Bronchial epithelial cell (primary cell): ENCODE measurements around the gene FARSB. TPM values are rescaled to one million over a fixed set of nuclear protein-coding genes. Genes with fewer than 3 reads are reported as not detected.

Experiments
- DNase-seq: peaks from one replicate; pipeline ENCODE4 v3.0.0-alpha.2; 2010; ENCODE audit warnings: low read depth
- FAIRE-seq: peaks from 2 replicates; lab custom pipeline; 2011; peaks lifted over from hg19 to GRCh38; lab: Jason Lieb, UNC
- H3K27me3 ChIP-seq: 2 replicates; pipeline ENCODE4 v1.5.1; 2011; ENCODE audit warnings: low read length; ENCODE audit not compliant: control insufficient read depth, insufficient read depth
- H3K36me3 ChIP-seq: 2 replicates; pipeline ENCODE4 v1.5.1; 2011; ENCODE audit warnings: low read length; ENCODE audit not compliant: control insufficient read depth, insufficient read depth
- H3K4me3 ChIP-seq: 2 replicates; pipeline ENCODE4 v1.5.1; 2011; ENCODE audit warnings: mild to moderate bottlenecking, low read depth, low read length, control low read depth
- CTCF ChIP-seq: IDR thresholded peaks from 2 replicates; pipeline ENCODE4 v1.5.1; 2011; ENCODE audit warnings: mild to moderate bottlenecking, moderate library complexity, low read length, control low read depth, inconsistent platforms; ENCODE audit not compliant: insufficient read depth, severe bottlenecking
- total RNA-seq: library from RNA; depleted of rRNA; stranded (reverse); fragments of >200 nt; gene quantifications from 2 replicates; pipeline ENCODE4 v1.2.1, GENCODE V29; 2014

Gene FARSB
- total RNA-seq, 1 donor from 2014 or later, result 12.9 TPM

GRCh38 chr2:222671259-222672067, 15.6 kb upstream of the FARSB start, which contains the start of gene MOGAT1:
Gene MOGAT1, plus strand, starts transcription at chr2:222671658. Its CDS starts 128 bp downstream, at chr2:222671786.
- Histone ChIP-seq H3K36me3 (no peaks in the 10 kb centered on the region), H3K27me3 (peaks cover 3% of the 10 kb centered on the region), H3K4me3 (peak within 1 kb of the TSS; percentile 29)
- DNase-seq (no peak), FAIRE-seq (no peak)
- no peak for TF ChIP-seq CTCF

GRCh38 chr2:222670191-222671038, 14.5 kb upstream of the FARSB start:
- no peak for TF ChIP-seq CTCF
- DNase-seq (no peak), FAIRE-seq (no peak)
- Histone ChIP-seq H3K36me3 (no peaks in the 10 kb centered on the region), H3K4me3 (no peak overlapping the region), H3K27me3 (peaks cover 3% of the 10 kb centered on the region)

- no peak for TF ChIP-seq CTCF
- Histone ChIP-seq H3K27me3 (peaks cover 3% of the 10 kb centered on the region), H3K36me3 (no peaks in the 10 kb centered on the region), H3K4me3 (no peak overlapping the region)
- FAIRE-seq (no peak), DNase-seq (peak; percentile 24)
Observed at GRCh38 chr2:222669353-222669752, 13.5 kb upstream of the FARSB start.

- H3K36me3 ChIP-seq, result no peaks in the 10 kb centered on the region
- peaks cover 3% of the 10 kb centered on the region for H3K27me3 ChIP-seq
- no peak for FAIRE-seq
- no peak for TF ChIP-seq CTCF
- no peak for DNase-seq
- H3K4me3 ChIP-seq, result no peak overlapping the region
Observed at GRCh38 chr2:222668494-222669154, 12.7 kb upstream of the FARSB start.

- no peak overlapping the region for H3K4me3 ChIP-seq
- TF ChIP-seq CTCF, result no peak
- H3K27me3 ChIP-seq, result no peaks in the 10 kb centered on the region
- FAIRE-seq (no peak), DNase-seq (no peak)
- H3K36me3 ChIP-seq, result no peaks in the 10 kb centered on the region
Observed at GRCh38 chr2:222663479-222663878, 7.6 kb upstream of the FARSB start.
